Tibial nerve (tissue), 4 donors: ENCODE results near the gene SLC22A31. TPM values are rescaled to one million over a fixed set of nuclear protein-coding genes. Genes with fewer than 3 reads are reported as not detected.

Experiments used
- DNase-seq, 2 donors: peaks; one replicate each; pipeline ENCODE4 v3.0.0-alpha.2; 2019; ENCODE audit warnings: low spot score in 2 of 2
- H3K27ac ChIP-seq, 4 donors: fragments of 200-600 bp; sonication (generic) in 3 of 4; one replicate each; pipeline ENCODE4 v1.5.1; 2017 to 2019; ENCODE audit warnings: mild to moderate bottlenecking in 1 of 4
- H3K27me3 ChIP-seq, 2 donors: fragments of 200-600 bp; sonication (generic) in 1 of 2; one replicate each; pipeline versions ENCODE4 v1.5.1 to v1.6.0; 2017 to 2019
- H3K36me3 ChIP-seq, 3 donors: fragments of 200-600 bp; sonication (generic); one replicate each; pipeline ENCODE4 v1.5.1; 2018 to 2019
- H3K4me1 ChIP-seq, 4 donors: fragments of 200-600 bp; sonication (generic) in 3 of 4; one replicate each; pipeline ENCODE4 v1.5.1; 2017 to 2019
- H3K4me3 ChIP-seq, 4 donors: fragments of 200-600 bp; sonication (generic) in 3 of 4; one replicate each; pipeline ENCODE4 v1.5.1; 2017 to 2019; ENCODE audit warnings: mild to moderate bottlenecking in 1 of 4, moderate library complexity in 1 of 4
- H3K9me3 ChIP-seq, 4 donors: fragments of 200-600 bp; sonication (generic) in 3 of 4; one replicate each; pipeline ENCODE4 v1.5.1; 2017 to 2019
- EP300 ChIP-seq, 2 donors: sonication (generic); formaldehyde crosslinking; IDR thresholded peaks; one replicate each; pipeline ENCODE4 v1.6.1; 2017; ENCODE audit warnings: antibody characterized with exemption in 2 of 2, mild to moderate bottlenecking in 1 of 2
- POLR2A ChIP-seq, 2 donors: fragments of 450-650 bp; IDR thresholded peaks; one replicate each; pipeline ENCODE4 v1.6.1; 2017; ENCODE audit warnings: antibody characterized with exemption in 2 of 2, mild to moderate bottlenecking in 2 of 2, moderate library complexity in 2 of 2
- WGBS, 2 donors: methylation state at CpG; one replicate each; pipeline ENCODE4 v1.1.5; 2018; 5-methylcytosine and 5-hydroxymethylcytosine counted together
- total RNA-seq, 4 donors: library from RNA; depleted of rRNA; stranded (reverse); fragments of >200 nt; gene quantifications; one replicate each; pipeline ENCODE4 v1.1.0, GENCODE V29; 2016
- TF ChIP-seq, protein P1 (sequence below), 5 experiments: fragments of 200-600 bp in 3 of 5; fragments of 450-650 bp in 2 of 5; sonication (generic) in 3 of 5; IDR thresholded peaks; one replicate each; pipeline ENCODE4 v1.5.1; 2016 to 2019; ENCODE audit warnings: antibody characterized with exemption in 5 of 5, mild to moderate bottlenecking in 3 of 5, moderate library complexity in 2 of 5

SLC22A31 gene
- total RNA-seq, 4 donors from 2014 or later = 1.4 to 3.3 TPM; not detected in 2

DNA sequence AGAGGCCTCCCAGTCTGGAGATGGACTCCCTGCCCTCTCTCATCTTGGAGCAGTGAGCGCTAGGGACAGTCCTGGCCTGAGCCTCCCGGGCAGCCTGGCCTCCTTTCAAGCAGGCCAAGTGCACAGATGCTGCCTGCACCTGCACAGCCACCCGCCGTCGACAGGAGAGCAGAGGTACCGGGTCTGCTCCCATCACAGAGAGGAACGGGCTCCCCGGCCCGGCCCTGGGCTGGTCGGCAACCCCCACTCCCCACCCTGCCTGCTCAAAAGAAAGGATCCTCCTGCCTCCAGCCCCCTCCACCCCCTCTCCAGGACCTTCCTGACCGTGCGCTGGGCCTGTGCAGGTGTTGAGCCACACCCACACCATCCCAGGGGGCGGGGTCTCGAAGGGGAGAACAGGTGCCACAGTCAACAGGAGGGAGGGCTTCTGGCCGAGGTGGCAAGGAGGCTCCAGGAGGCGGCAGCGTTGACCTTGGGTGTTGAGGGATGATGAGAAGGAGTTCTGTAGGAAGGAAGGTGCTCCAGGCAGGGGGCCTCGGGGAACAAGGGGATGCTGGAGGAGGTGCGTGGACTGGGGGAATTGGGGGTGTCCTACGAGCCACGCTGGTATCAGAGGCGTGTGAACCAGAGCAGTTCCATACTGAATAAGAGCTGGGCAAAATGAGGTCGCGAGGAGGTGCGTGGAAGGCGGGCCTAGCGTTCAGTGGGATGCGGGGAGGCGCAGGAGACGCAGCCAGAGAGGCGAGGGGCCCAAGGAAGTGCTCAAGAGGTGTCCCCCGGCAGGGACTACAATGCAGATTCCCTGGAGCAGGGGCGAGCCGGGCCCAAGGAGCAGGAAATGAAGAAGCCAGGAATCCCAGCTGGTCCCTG lies 29.8 kb downstream of the SLC22A31 start:
- 10 to 17% methylated on average over 27 to 28 of the region's 34 CpGs for WGBS, 2 donors
- H3K4me3 ChIP-seq = peak overlapping the region in 2 of 4 donors; percentile 32 to 48

GRCh38 chr16:89169778-89170177 lies 30.6 kb downstream of the SLC22A31 start:
- TF ChIP-seq POLR2A (IDR thresholded peaks at IDR 0.05) = no peak
- TF ChIP-seq EP300 (IDR thresholded peaks at IDR 0.05) = no peak
- TF ChIP-seq, protein P1, sequence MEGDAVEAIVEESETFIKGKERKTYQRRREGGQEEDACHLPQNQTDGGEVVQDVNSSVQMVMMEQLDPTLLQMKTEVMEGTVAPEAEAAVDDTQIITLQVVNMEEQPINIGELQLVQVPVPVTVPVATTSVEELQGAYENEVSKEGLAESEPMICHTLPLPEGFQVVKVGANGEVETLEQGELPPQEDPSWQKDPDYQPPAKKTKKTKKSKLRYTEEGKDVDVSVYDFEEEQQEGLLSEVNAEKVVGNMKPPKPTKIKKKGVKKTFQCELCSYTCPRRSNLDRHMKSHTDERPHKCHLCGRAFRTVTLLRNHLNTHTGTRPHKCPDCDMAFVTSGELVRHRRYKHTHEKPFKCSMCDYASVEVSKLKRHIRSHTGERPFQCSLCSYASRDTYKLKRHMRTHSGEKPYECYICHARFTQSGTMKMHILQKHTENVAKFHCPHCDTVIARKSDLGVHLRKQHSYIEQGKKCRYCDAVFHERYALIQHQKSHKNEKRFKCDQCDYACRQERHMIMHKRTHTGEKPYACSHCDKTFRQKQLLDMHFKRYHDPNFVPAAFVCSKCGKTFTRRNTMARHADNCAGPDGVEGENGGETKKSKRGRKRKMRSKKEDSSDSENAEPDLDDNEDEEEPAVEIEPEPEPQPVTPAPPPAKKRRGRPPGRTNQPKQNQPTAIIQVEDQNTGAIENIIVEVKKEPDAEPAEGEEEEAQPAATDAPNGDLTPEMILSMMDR (IDR thresholded peaks at IDR 0.05) = no peak
- Histone ChIP-seq H3K27me3 (peaks cover 0 to 59% of the 10 kb centered on the region in 2 donors), H3K36me3 (no peaks in the 10 kb centered on the region), H3K4me1 (peaks cover 3 to 54% (median 20%) of the 10 kb centered on the region in 4 donors), H3K4me3 (no peak overlapping the region), H3K9me3 (no peaks in the 10 kb centered on the region), H3K27ac (no peak overlapping the region)
- DNase-seq = no peak
- 79 to 83% methylated on average over 12 to 14 of the region's 14 CpGs for WGBS, 2 donors

More for the DNA sequence above, 29.8 kb downstream of the SLC22A31 start:
- no peak for TF ChIP-seq EP300 (IDR thresholded peaks at IDR 0.05)
- TF ChIP-seq POLR2A (IDR thresholded peaks at IDR 0.05) = no peak
- TF ChIP-seq, protein P1 (IDR thresholded peaks at IDR 0.05) = no peak
- Histone ChIP-seq H3K9me3 (no peaks in the 10 kb centered on the region), H3K27ac (no peak overlapping the region), H3K36me3 (no peaks in the 10 kb centered on the region), H3K27me3 (peaks cover 0 to 53% of the 10 kb centered on the region in 2 donors), H3K4me1 (peaks cover 3 to 61% (median 26%) of the 10 kb centered on the region in 4 donors)
- no peak for DNase-seq

- no peak overlapping the region for H3K27ac ChIP-seq
- no peak for TF ChIP-seq POLR2A (IDR thresholded peaks at IDR 0.05)
- no peak for TF ChIP-seq EP300 (IDR thresholded peaks at IDR 0.05)
- TF ChIP-seq, protein P1 (IDR thresholded peaks at IDR 0.05) = no peak
- no peaks in the 10 kb centered on the region for H3K36me3 ChIP-seq
- 64 to 74% methylated on average over 22 to 23 of the region's 23 CpGs for WGBS, 2 donors
- DNase-seq = no peak
- H3K4me3 ChIP-seq = no peak overlapping the region
- peaks cover 0 to 59% of the 10 kb centered on the region in 2 donors for H3K27me3 ChIP-seq
- peaks cover 3 to 49% (median 17%) of the 10 kb centered on the region in 4 donors for H3K4me1 ChIP-seq
- no peaks in the 10 kb centered on the region for H3K9me3 ChIP-seq
These were observed 31.8 kb downstream of the SLC22A31 start for GRCh38 chr16:89168381-89169189.

DNA sequence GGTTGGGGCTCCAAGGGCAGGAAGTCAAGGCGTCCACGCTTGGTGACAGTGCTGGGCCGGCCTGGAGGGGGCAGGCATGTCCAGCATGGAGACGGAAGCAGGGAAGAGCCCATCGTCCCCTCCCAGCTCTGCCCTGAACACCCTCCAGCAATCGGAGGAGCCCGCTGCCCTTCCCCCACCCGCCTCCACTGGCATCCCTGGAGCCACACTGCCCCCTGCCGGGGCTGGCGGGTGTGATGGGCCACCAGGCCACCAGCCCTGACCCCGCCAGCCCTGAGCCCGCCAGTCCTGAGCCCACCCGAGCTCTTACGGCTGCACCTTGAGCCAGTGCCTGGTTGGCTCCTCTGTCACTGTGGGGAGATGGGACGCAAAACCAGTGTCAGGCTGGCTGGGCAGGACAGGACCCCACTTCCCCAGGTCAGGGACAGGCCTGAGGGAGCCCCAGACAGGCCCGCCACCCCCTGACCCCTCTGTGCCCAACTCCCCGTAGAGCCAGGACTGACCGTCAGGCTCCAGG lies 32.9 kb downstream of the SLC22A31 start:
- TF ChIP-seq EP300 (IDR thresholded peaks at IDR 0.05) = no peak
- TF ChIP-seq, protein P1 (IDR thresholded peaks at IDR 0.05) = peak; percentile 57 to 92 (median 75)
- H3K27me3 ChIP-seq = peaks cover 0 to 59% of the 10 kb centered on the region in 2 donors

More for the DNA sequence above, 32.9 kb downstream of the SLC22A31 start:
- no peak overlapping the region for H3K27ac ChIP-seq
- no peaks in the 10 kb centered on the region for H3K36me3 ChIP-seq
- no peaks in the 10 kb centered on the region for H3K9me3 ChIP-seq
- DNase-seq = peak; percentile 67 to 70
- H3K4me1 ChIP-seq = peaks cover 3 to 41% (median 17%) of the 10 kb centered on the region in 4 donors
- WGBS, 2 donors = 0 to 20% methylated on average over 14 to 16 of the region's 18 CpGs
- H3K4me3 ChIP-seq = no peak overlapping the region
